Natural killer cell treated with Interleukin-12 subunit alpha and Interleukin-12 subunit beta and Interleukin-15 and Interleukin-18, amount 100 ng/mL, for 72 hours (primary cell): ENCODE data around the gene DNAJC13. TPM values are rescaled to one million over a fixed set of nuclear protein-coding genes. Genes with fewer than 3 reads are reported as not detected.
"Not testable (repeated sequence)": the region's sequence is repeated elsewhere in the genome, so short reads cannot be mapped to it uniquely, and the experiment has no call there.

Experiments
- ATAC-seq, 2 donors: fragments of 150-1000 bp; cut with Tn5 transposase in 1 of 2; sonication (Bioruptor Pico), chemical (Tn5 transposase) in 1 of 2; 2 replicates each; pipeline ENCODE4 v1.10.0; 2021
- DNase-seq: peaks from one replicate; pipeline ENCODE4 v3.0.0; 2022; ENCODE audit warnings: low spot score
- H3K27ac Mint-ChIP-seq, 2 donors: 1 replicate in 1 of 2; 2 replicates in 1 of 2; pipeline ENCODE4 v1.8.0; 2022; ENCODE audit warnings: mixed read lengths in 2 of 2, mild to moderate bottlenecking in 1 of 2, moderate library complexity in 1 of 2
- H3K27me3 Mint-ChIP-seq, 2 donors: 1 replicate in 1 of 2; 2 replicates in 1 of 2; pipeline ENCODE4 v1.8.0; 2022; ENCODE audit warnings: mixed read lengths in 2 of 2
- H3K36me3 Mint-ChIP-seq: one replicate; pipeline ENCODE4 v1.8.0; 2022; ENCODE audit warnings: mixed read lengths
- H3K4me1 Mint-ChIP-seq, 2 donors: 1 replicate in 1 of 2; 2 replicates in 1 of 2; pipeline ENCODE4 v1.8.0; 2022; ENCODE audit warnings: low read depth in 2 of 2, mixed read lengths in 2 of 2, mild to moderate bottlenecking in 1 of 2
- H3K4me3 Mint-ChIP-seq: one replicate; pipeline ENCODE4 v1.8.0; 2022; ENCODE audit warnings: mixed read lengths
- H3K9me3 Mint-ChIP-seq: 2 replicates; pipeline ENCODE4 v1.8.0; 2022; ENCODE audit warnings: mixed read lengths
- total RNA-seq, 2 donors: library from RNA; stranded (reverse); gene quantifications; one replicate each; pipeline ENCODE4 v1.2.3, GENCODE V29; 2022

The DNAJC13 gene
- total RNA-seq, 2 donors from 2014 or later: 36.0 to 44.1 TPM

DNA sequence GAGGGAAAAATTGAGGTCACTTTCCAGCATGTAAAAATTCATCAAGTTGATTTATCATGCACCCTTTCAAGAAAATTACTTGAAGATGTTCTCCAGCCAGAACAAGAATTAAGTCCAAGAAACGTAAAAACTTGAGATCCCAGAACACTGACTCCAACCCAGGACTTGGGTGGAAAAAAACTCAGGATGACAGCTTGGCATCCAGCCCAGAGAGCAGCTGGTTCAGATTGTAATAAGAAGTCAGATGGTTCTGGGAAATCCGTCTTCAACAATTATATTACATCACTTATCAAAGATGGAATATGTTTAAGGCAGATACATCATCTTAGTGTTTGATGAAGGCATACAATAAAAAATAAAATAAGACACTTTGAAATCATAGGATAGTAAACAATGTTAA lies 23.0 kb upstream of the DNAJC13 start:
- Mint-ChIP-seq H3K27ac (no peak overlapping the region), H3K4me3 (no peak overlapping the region), H3K4me1 (no peaks in the 10 kb centered on the region), H3K27me3 (peaks cover 7 to 20% of the 10 kb centered on the region in 2 donors), H3K9me3 (no peaks in the 10 kb centered on the region), H3K36me3 (no peaks in the 10 kb centered on the region)
- ATAC-seq: no peak
- DNase-seq: no peak

DNA sequence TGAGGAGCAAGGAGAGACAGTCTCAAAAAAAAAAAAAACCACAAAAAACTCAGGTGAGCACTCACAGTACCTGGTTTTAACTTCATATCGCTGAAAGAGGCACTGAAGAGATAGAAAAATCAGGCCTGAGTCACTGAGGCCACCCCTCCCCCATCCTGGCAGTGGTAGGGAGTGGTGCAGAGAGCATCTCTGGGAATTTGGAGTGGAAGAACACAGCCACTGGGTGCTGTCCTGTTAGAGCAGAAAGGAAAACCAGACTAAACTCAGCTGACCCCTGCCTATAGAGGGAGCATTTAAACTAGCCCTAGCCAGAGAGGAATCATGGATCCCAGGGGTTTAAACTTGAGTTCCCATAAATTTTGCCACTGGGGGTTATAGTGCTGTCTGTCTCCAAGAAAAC lies 22.2 kb upstream of the DNAJC13 start:
- DNase-seq (no peak), ATAC-seq (no peak)
- no peaks in the 10 kb centered on the region for H3K4me1 Mint-ChIP-seq
- peaks cover 7 to 23% of the 10 kb centered on the region in 2 donors for H3K27me3 Mint-ChIP-seq
- no peak overlapping the region for H3K4me3 Mint-ChIP-seq
- H3K9me3 Mint-ChIP-seq: no peaks in the 10 kb centered on the region
- no peaks in the 10 kb centered on the region for H3K36me3 Mint-ChIP-seq
- no peak overlapping the region for H3K27ac Mint-ChIP-seq

DNA sequence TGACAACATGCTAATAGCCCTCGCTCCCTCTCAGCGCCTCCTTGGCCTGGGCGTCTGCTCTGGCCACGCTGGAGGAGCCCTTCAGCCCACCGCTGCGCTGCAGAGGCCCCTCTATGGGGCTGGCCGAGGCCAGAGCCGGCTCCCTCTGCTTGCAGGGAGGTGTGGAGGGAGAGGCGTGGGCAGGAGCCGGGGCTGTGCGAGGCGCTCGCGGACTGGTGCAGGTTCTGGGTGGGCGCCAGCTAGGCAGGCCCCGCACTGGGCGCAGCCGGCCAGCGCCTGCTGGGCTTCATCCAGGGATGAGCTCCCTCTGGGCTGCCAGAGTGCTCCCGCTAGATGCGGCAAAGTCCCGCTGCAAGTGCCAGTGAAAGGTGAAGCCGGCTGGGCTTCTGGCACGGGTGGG lies 21.0 kb upstream of the DNAJC13 start:
- H3K27me3 Mint-ChIP-seq: peaks cover 9 to 27% of the 10 kb centered on the region in 2 donors
- H3K9me3 Mint-ChIP-seq: no peaks in the 10 kb centered on the region
- DNase-seq: no peak
- H3K4me1 Mint-ChIP-seq: no peaks in the 10 kb centered on the region
- no peaks in the 10 kb centered on the region for H3K36me3 Mint-ChIP-seq
- peak in 1 of 2 donors; percentile 20 for ATAC-seq
- no peak overlapping the region for H3K4me3 Mint-ChIP-seq
- H3K27ac Mint-ChIP-seq: no peak overlapping the region

GRCh38 chr3:132396776-132397175 lies 20.5 kb upstream of the DNAJC13 start:
- not testable (repeated sequence) for H3K4me1 Mint-ChIP-seq, DNase-seq, H3K4me3 Mint-ChIP-seq, H3K9me3 Mint-ChIP-seq, H3K27ac Mint-ChIP-seq, ATAC-seq, H3K36me3 Mint-ChIP-seq
- H3K27me3 Mint-ChIP-seq: peaks cover 9 to 27% of the 10 kb centered on the region in 2 donors

DNA sequence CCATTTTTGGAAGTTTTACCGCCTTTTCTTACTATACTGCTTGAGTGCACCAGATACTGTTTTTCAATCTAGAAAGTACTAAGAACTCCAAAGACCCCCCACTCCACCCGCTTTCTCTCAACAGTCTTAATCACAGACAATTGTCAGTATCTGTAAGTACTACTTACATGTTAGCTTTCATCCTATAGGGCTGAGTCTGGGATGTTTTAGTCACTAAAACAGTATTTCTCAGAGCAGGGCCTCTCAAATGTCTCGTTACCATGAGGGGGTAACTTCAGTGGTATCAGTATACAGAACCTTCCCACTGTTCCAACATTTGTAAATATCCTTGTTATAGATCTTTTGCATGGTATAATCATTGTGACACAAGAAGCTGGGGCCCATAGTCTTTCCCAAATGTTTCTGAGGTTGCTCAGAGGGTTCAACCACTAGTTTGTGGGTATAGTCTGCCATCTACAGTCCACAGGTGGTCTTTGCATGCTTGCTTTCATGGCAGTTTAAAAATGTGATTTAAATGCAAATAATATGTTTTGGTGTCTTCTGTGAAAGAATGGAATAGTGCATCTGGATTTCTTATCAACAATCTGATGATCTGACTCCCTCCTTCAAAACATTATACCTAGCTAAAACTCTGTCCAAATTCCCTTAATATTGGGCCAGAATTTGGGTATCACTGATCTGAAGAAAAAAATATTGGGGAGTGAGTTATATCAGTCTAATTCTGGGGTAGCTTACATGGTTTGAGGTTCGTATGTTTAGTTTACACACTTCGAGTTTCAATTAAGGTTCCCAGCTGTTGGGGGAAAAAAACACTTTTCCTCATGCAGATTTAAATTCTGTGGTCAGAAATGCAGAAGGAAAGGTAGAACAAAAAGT lies 18.0 kb upstream of the DNAJC13 start:
- Mint-ChIP-seq H3K4me1 (no peaks in the 10 kb centered on the region), H3K36me3 (no peaks in the 10 kb centered on the region)
- peak in 1 of 2 donors; percentile 52 for ATAC-seq

GRCh38 chr3:132401255-132401654 lies 16.0 kb upstream of the DNAJC13 start:
- no peak for ATAC-seq
- Mint-ChIP-seq H3K4me3 (no peak overlapping the region), H3K4me1 (no peaks in the 10 kb centered on the region), H3K27ac (no peak overlapping the region), H3K36me3 (no peaks in the 10 kb centered on the region), H3K9me3 (no peaks in the 10 kb centered on the region), H3K27me3 (peaks cover 5 to 14% of the 10 kb centered on the region in 2 donors)
- DNase-seq: no peak

More for the DNA sequence above, 18.0 kb upstream of the DNAJC13 start:
- Mint-ChIP-seq H3K27me3 (peaks cover 3 to 21% of the 10 kb centered on the region in 2 donors), H3K9me3 (no peaks in the 10 kb centered on the region), H3K4me3 (no peak overlapping the region), H3K27ac (no peak overlapping the region)
- DNase-seq: no peak

DNA sequence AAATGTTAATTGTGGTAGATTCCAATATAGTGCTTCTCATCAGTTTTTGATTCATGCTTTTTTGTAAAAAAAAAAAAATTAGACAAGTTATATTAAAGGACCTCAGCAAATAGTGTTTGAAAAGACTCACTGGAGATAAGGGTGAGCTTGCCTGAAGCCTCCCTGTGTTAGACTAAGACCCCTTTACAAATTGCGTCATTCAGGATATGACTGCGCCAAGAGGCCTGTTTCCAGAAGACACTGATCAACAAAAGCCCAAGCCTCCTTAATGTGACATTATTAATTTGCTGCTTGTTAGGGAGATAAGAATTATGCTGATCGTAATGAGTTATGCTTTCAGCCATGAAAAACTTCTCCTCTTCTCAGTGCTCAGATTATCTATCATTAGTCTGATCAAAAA lies 13.0 kb upstream of the DNAJC13 start:
- DNase-seq: no peak
- ATAC-seq: no peak
- Mint-ChIP-seq H3K27me3 (peaks cover 7 to 14% of the 10 kb centered on the region in 2 donors), H3K36me3 (no peaks in the 10 kb centered on the region), H3K4me1 (no peaks in the 10 kb centered on the region), H3K4me3 (no peak overlapping the region), H3K27ac (no peak overlapping the region), H3K9me3 (no peaks in the 10 kb centered on the region)

- no peak for ATAC-seq
- Mint-ChIP-seq H3K36me3 (no peaks in the 10 kb centered on the region), H3K27ac (no peak overlapping the region), H3K4me3 (no peak overlapping the region), H3K4me1 (no peaks in the 10 kb centered on the region), H3K9me3 (no peaks in the 10 kb centered on the region), H3K27me3 (peaks cover 7 to 11% of the 10 kb centered on the region in 2 donors)
- no peak for DNase-seq
Measured at GRCh38 chr3:132405188-132405587, 12.1 kb upstream of the DNAJC13 start.

DNA sequence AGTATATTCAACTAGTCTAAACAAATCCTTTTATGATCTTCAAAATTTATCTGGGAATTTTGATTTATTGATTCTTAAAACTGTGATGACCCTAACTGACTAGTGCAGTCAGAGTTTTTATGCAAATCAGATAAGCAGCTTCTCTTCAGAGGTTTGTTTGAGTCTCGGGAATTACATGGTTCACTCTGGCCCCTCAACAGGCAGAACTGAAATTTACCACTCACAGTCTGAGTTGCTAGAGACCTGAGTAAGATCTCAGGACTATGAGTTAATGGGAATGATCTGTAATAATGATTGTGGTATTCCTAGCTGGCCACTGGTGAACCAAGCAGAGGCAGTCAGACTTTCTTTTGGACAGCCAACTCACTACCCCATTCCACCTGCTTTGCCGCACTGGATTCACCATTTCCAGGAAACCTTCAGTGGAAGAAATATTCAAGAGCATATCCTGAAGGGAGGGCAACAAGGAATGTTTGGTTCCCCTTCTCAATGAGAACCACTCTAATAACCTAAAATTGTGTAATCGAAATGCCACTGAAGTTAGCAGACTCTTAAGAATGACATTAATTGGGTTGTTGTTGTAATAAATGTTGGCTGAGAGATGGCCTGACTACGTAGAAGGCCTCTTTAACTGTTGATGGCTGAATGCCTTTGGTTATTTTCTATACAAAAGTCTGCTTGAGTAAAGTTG lies 11.5 kb upstream of the DNAJC13 start:
- Mint-ChIP-seq H3K4me3 (no peak overlapping the region), H3K27ac (no peak overlapping the region), H3K4me1 (no peaks in the 10 kb centered on the region), H3K9me3 (no peaks in the 10 kb centered on the region), H3K36me3 (no peaks in the 10 kb centered on the region), H3K27me3 (peaks cover 7% of the 10 kb centered on the region in 2 donors)
- no peak for DNase-seq
- no peak for ATAC-seq

GRCh38 chr3:132406587-132406986 lies 10.7 kb upstream of the DNAJC13 start:
- DNase-seq: no peak
- Mint-ChIP-seq H3K27ac (no peak overlapping the region), H3K36me3 (no peaks in the 10 kb centered on the region), H3K4me1 (no peaks in the 10 kb centered on the region), H3K9me3 (no peaks in the 10 kb centered on the region), H3K27me3 (peaks cover 8 to 12% of the 10 kb centered on the region in 2 donors), H3K4me3 (no peak overlapping the region)
- no peak for ATAC-seq

- Mint-ChIP-seq H3K9me3 (no peaks in the 10 kb centered on the region), H3K27me3 (peaks cover 8 to 12% of the 10 kb centered on the region in 2 donors), H3K27ac (no peak overlapping the region), H3K4me3 (no peak overlapping the region), H3K4me1 (no peaks in the 10 kb centered on the region), H3K36me3 (no peaks in the 10 kb centered on the region)
- ATAC-seq (no peak), DNase-seq (no peak)
Measured at GRCh38 chr3:132407025-132407424, 10.3 kb upstream of the DNAJC13 start.

DNA sequence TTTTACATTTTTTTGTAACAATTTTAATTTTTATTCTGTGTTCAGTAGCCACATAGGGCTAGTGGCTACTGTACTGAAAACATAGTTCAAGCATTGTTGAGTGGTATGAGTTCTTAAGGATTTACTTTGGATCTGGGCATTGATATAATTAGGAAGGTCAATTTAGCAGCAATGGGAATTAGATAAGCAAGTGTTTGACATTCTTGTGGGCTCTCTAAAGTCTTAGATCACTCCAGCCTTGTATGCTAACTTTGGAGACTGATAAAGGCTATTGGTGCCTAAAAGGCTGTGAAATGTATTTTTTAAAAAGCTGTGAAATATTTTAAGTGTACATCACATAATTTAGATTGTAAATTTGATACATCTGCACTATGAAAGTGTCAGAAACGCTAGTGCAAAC lies 2.5 kb upstream of the DNAJC13 start:
- Mint-ChIP-seq H3K36me3 (peaks cover 8% of the 10 kb centered on the region), H3K4me1 (peaks cover 10 to 25% of the 10 kb centered on the region in 2 donors), H3K9me3 (no peaks in the 10 kb centered on the region), H3K4me3 (no peak overlapping the region), H3K27ac (no peak overlapping the region), H3K27me3 (peaks cover 5 to 7% of the 10 kb centered on the region in 2 donors)
- DNase-seq (no peak), ATAC-seq (no peak)

- ATAC-seq (no peak), DNase-seq (no peak)
- Mint-ChIP-seq H3K27me3 (peaks cover 2 to 4% of the 10 kb centered on the region in 2 donors), H3K36me3 (peaks cover 8% of the 10 kb centered on the region), H3K4me3 (peak overlapping the region; percentile 100), H3K27ac (peak overlapping the region; percentile 92 to 94), H3K4me1 (peaks cover 18 to 33% of the 10 kb centered on the region in 2 donors), H3K9me3 (no peaks in the 10 kb centered on the region)
Measured at GRCh38 chr3:132416161-132416560, 1.1 kb upstream of the DNAJC13 start.
